Caco-2 (cell line): Measurements from ENCODE around the gene LRP4. TPM values are rescaled to one million over a fixed set of nuclear protein-coding genes. Genes with fewer than 3 reads are reported as not detected.

Experiments used
- BruUV-seq: library from RNA; stranded (reverse); fragments of 400-500 nt; replicated peaks from 2 replicates; lab custom pipeline; 2021; lab: Mats Ljungman, UMichigan
- CTCF ChIA-PET: fragments of 300-600 bp; sonication (Branson Sonifier 250); formaldehyde crosslinking; loops from one replicate; lab custom pipeline; 2022; ENCODE audit warnings: antibody characterized with exemption; lab: Charles Lee
- POLR2A ChIA-PET: fragments of 300-600 bp; sonication (Branson Sonifier 250); formaldehyde crosslinking; loops from one replicate; lab custom pipeline; 2022; ENCODE audit warnings: antibody characterized with exemption; lab: Charles Lee
- DNase-seq, 2 experiments: peaks; one replicate each; pipeline versions ENCODE4 v3.0.0 to v3.0.0-alpha.2; 2020 to 2022
- H3K27me3 ChIP-seq: replicated peaks from 2 replicates; pipeline ENCODE4 v1.6.0; 2011; ENCODE audit warnings: low read length; ENCODE audit not compliant: control insufficient read depth, insufficient read depth
- H3K36me3 ChIP-seq: 2 replicates; pipeline ENCODE4 v1.5.1; 2011; ENCODE audit warnings: low read length; ENCODE audit not compliant: control insufficient read depth, insufficient read depth
- H3K4me1 ChIP-seq: fragments of 250-450 bp; sonication (Bioruptor Pico); 2 replicates; pipeline ENCODE4 v1.5.1; 2020; ENCODE audit warnings: mild to moderate bottlenecking
- H3K4me3 ChIP-seq: 2 replicates; pipeline ENCODE4 v1.5.1; 2011; ENCODE audit warnings: low read depth, mild to moderate bottlenecking, control low read depth, low read length
- H3K9me3 ChIP-seq: fragments of 250-450 bp; sonication (Bioruptor Pico); 2 replicates; pipeline ENCODE4 v1.5.1; 2020; ENCODE audit warnings: mild to moderate bottlenecking, moderate library complexity
- H3K27ac Mint-ChIP-seq: one replicate; pipeline ENCODE4 v1.8.0; 2022; ENCODE audit warnings: mixed read lengths; ENCODE audit not compliant: unreplicated experiment
- H3K27me3 Mint-ChIP-seq: one replicate; pipeline ENCODE4 v1.8.0; 2022; ENCODE audit warnings: mixed read lengths; ENCODE audit not compliant: insufficient read depth, unreplicated experiment
- H3K36me3 Mint-ChIP-seq: one replicate; pipeline ENCODE4 v1.8.0; 2022; ENCODE audit warnings: mild to moderate bottlenecking, mixed read lengths; ENCODE audit not compliant: insufficient read depth, unreplicated experiment
- H3K4me1 Mint-ChIP-seq: one replicate; pipeline ENCODE4 v1.8.0; 2022; ENCODE audit warnings: low read depth, mixed read lengths; ENCODE audit not compliant: unreplicated experiment
- H3K4me3 Mint-ChIP-seq: one replicate; pipeline ENCODE4 v1.8.0; 2022; ENCODE audit warnings: mild to moderate bottlenecking, moderate library complexity, mixed read lengths; ENCODE audit not compliant: unreplicated experiment
- H3K9me3 Mint-ChIP-seq: one replicate; pipeline ENCODE4 v1.8.0; 2022; ENCODE audit warnings: mixed read lengths; ENCODE audit not compliant: unreplicated experiment
- intact Hi-C: fragments of 100-400 bp; cut with micrococcal nuclease; formaldehyde crosslinking; loops from one replicate; pipeline ENCODE4 v1.10.0; 2022; ENCODE audit not compliant: unreplicated experiment
- total RNA-seq: library from RNA; stranded (reverse); gene quantifications from 2 replicates; pipeline ENCODE4 v1.2.3, GENCODE V29; 2022
- TF ChIP-seq, protein P1 (sequence below), 2 experiments: fragments of 200-600 bp in 1 of 2; IDR thresholded peaks; 1 replicate in 1 of 2; 2 replicates in 1 of 2; pipeline versions ENCODE4 v1.5.1 to v1.8.0; 2011 to 2022; ENCODE audit warnings: antibody characterized with exemption in 1 of 2, control low read depth in 1 of 2, inconsistent platforms in 1 of 2, low read depth in 1 of 2, low read length in 1 of 2, mild to moderate bottlenecking in 1 of 2, moderate library complexity in 1 of 2; ENCODE audit not compliant: insufficient read depth in 1 of 2, severe bottlenecking in 1 of 2, unreplicated experiment in 1 of 2

The LRP4 gene
- total RNA-seq, 1 experiment from 2014 or later = 11.1 TPM

DNA sequence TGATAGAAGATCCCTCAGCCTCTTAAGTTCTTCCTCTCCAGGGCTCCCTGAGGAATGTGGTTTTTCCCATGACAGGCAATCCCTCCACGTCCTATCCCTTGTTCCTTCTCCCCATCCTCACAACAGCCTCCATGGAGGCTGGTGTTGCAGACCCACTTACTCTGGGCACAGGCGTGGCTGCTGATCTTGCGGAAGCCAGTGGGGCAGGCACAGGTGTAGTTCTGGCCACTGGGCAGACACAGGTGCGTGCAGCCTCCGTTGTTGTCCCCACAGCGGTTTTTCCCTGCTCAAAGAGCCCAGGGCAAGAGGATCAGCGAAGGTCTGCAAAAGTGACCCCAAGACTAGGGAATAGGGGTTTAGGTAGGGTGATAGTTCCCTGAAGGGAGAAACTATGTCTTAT is 29.1 kb downstream of the LRP4 start:
- H3K4me3 ChIP-seq = no peak overlapping the region
- no peaks in the 10 kb centered on the region for H3K9me3 ChIP-seq
- Mint-ChIP-seq H3K36me3 (peaks cover 9% of the 10 kb centered on the region), H3K9me3 (no peaks in the 10 kb centered on the region), H3K27ac (no peak overlapping the region), H3K4me1 (no peaks in the 10 kb centered on the region), H3K27me3 (no peaks in the 10 kb centered on the region), H3K4me3 (no peak overlapping the region)
- H3K4me1 ChIP-seq = no peaks in the 10 kb centered on the region
- ChIA-PET CTCF (interaction anchor here (1.0 kb wide), 1 partner anchor 264 kb away, joined by 3 read pairs; no protein-coding TSS in a partner anchor), POLR2A (no interaction called here)
- DNase-seq = no peak
- BruUV-seq = no TSS peak
- TF ChIP-seq, protein P1, sequence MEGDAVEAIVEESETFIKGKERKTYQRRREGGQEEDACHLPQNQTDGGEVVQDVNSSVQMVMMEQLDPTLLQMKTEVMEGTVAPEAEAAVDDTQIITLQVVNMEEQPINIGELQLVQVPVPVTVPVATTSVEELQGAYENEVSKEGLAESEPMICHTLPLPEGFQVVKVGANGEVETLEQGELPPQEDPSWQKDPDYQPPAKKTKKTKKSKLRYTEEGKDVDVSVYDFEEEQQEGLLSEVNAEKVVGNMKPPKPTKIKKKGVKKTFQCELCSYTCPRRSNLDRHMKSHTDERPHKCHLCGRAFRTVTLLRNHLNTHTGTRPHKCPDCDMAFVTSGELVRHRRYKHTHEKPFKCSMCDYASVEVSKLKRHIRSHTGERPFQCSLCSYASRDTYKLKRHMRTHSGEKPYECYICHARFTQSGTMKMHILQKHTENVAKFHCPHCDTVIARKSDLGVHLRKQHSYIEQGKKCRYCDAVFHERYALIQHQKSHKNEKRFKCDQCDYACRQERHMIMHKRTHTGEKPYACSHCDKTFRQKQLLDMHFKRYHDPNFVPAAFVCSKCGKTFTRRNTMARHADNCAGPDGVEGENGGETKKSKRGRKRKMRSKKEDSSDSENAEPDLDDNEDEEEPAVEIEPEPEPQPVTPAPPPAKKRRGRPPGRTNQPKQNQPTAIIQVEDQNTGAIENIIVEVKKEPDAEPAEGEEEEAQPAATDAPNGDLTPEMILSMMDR (IDR thresholded peaks at IDR 0.05; ENCODE audit: insufficient read depth in 1 of 2, low read depth in 1 of 2, low read length in 1 of 2, severe bottlenecking in 1 of 2, unreplicated experiment in 1 of 2) = no peak
- H3K36me3 ChIP-seq = 0 out of 2 replicates have a peak, but pooled peaks cover 3% of the 10 kb centered on the region
- H3K27me3 ChIP-seq = no peaks in the 10 kb centered on the region
- intact Hi-C loops = loop anchor here (1.0 kb wide), 3 partner anchors 8 to 272 kb away; no protein-coding TSS in a partner anchor

DNA sequence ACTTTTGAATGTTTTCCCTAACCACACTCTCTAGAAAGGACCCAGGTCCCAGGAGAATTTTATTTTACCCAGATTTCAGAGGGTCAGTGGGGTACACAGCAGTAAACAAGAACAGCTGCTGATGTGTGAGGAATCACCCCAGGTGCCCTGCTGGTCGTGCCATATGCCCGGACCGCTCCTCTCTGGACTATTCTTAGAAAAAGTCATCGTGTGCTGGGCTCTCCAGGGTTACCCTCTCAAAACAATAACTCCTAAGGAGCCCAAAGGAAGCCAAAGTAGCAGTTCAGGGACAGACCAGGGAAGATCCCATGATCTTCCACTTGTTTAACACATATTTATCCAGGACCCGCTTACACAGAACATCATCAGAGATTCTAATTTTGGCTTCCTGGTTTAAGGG is 29.7 kb downstream of the LRP4 start:
- intact Hi-C loops = loop anchor here (1.0 kb wide), 3 partner anchors 9 to 273 kb away; no protein-coding TSS in a partner anchor
- no TSS peak for BruUV-seq
- TF ChIP-seq, protein P1 (IDR thresholded peaks at IDR 0.05; ENCODE audit: insufficient read depth in 1 of 2, low read depth in 1 of 2, low read length in 1 of 2, severe bottlenecking in 1 of 2, unreplicated experiment in 1 of 2) = no peak

DNA sequence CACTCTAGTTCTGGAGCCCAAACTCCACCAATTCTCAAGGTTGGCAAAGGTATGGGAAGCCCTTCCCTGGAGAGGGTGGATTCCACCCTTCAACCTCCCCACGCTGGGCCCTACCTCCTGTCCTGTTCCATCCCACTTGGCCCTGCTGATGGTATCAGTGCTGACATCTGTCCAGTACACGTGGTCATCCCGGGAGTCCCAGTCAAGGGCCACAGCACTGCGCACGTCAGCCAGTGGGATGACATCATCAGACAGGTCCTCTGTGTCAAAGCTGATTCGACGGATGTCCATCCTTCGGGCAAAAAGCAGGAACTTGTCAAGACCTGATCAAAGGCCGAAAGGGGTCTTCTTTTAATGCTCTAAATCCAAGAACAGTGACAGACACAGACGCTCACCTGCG is 32.1 kb downstream of the LRP4 start:
- H3K36me3 Mint-ChIP-seq = peaks cover 15% of the 10 kb centered on the region

More for the DNA sequence above, 29.7 kb downstream of the LRP4 start:
- no peaks in the 10 kb centered on the region for H3K4me1 Mint-ChIP-seq
- ChIA-PET POLR2A (no interaction called here), CTCF (interaction anchor here (1.0 kb wide), 1 partner anchor 264 kb away, joined by 3 read pairs; no protein-coding TSS in a partner anchor)
- no peak overlapping the region for H3K4me3 Mint-ChIP-seq
- peaks cover 9% of the 10 kb centered on the region for H3K36me3 Mint-ChIP-seq
- no peak overlapping the region for H3K4me3 ChIP-seq
- H3K36me3 ChIP-seq = 0 out of 2 replicates have a peak, but pooled peaks cover 3% of the 10 kb centered on the region
- no peak overlapping the region for H3K27ac Mint-ChIP-seq
- no peaks in the 10 kb centered on the region for H3K4me1 ChIP-seq
- H3K9me3 ChIP-seq = no peaks in the 10 kb centered on the region
- no peak for DNase-seq
- H3K27me3 Mint-ChIP-seq = no peaks in the 10 kb centered on the region
- no peaks in the 10 kb centered on the region for H3K27me3 ChIP-seq
- peaks cover 4% of the 10 kb centered on the region for H3K9me3 Mint-ChIP-seq

More for the DNA sequence above, 32.1 kb downstream of the LRP4 start:
- Histone ChIP-seq H3K36me3 (0 out of 2 replicates have a peak, but pooled peaks cover 3% of the 10 kb centered on the region), H3K4me3 (no peak overlapping the region), H3K9me3 (no peaks in the 10 kb centered on the region), H3K4me1 (no peaks in the 10 kb centered on the region), H3K27me3 (no peaks in the 10 kb centered on the region)
- Mint-ChIP-seq H3K27me3 (no peaks in the 10 kb centered on the region), H3K4me1 (no peaks in the 10 kb centered on the region), H3K9me3 (peaks cover 10% of the 10 kb centered on the region), H3K4me3 (no peak overlapping the region), H3K27ac (no peak overlapping the region)
- intact Hi-C loops = no loop called here
- TF ChIP-seq, protein P1 (IDR thresholded peaks at IDR 0.05; ENCODE audit: insufficient read depth in 1 of 2, low read depth in 1 of 2, low read length in 1 of 2, severe bottlenecking in 1 of 2, unreplicated experiment in 1 of 2) = no peak
- BruUV-seq = no TSS peak
- CTCF ChIA-PET = interaction anchor here (1.8 kb wide), 1 partner anchor 267 kb away, joined by 5 read pairs; no protein-coding TSS in a partner anchor
- POLR2A ChIA-PET = no interaction called here
- no peak for DNase-seq
